GM21619 (cell line): ENCODE measurements around the gene ARMC12.

Experiments
- ATAC-seq: cut with Tn5 transposase; IDR thresholded peaks from one replicate; pipeline ENCODE4 v1.9.1; 2021; ENCODE audit not compliant: unreplicated experiment

The ARMC12 gene

DNA sequence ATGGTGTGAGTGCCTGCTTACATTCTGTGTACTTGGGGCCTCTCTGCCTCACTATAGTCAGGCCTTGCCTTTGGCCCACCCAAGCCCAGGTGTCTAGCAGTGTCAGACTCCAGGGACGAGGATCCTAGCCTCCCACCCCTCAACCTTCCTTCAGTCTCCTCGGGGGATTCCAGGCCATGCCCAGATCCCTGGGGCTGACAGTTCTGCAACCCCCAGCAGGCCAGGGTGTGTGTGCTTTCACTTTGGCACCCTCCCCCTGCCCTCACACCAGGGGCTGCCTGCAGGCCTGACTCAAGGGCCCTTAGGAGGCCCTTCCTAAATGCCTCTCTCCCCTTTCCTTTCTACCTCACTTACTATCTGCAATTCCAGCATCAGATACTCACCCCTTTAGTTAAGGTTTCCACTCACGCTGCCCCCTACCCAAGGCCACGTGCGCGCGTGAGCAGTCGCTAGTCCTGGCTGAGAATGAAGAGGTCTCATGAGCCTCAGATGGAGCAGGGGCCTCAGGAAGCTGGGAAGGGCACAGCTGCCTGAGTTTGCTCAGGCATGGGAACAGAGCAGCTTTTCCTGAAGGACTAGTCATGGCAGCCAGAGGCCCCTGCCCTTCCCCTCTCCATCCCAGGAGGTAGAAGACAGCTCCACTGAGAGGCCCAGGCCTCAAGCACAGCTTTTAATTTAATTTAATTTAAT lies 61.1 kb downstream of the ARMC12 start:
- ATAC-seq = no peak
